Uterus (tissue), 4 donors: ENCODE results near the gene NUP153. TPM values are rescaled to one million over a fixed set of nuclear protein-coding genes. Genes with fewer than 3 reads are reported as not detected.

Source experiments
- DNase-seq, 2 donors: peaks; one replicate each; pipeline ENCODE4 v3.0.0-alpha.2; 2019 to 2020
- H3K27ac ChIP-seq, 2 donors: fragments of 200-600 bp; sonication (generic); 1 replicate in 1 of 2; 2 replicates in 1 of 2; pipeline ENCODE4 v1.5.1; 2016 to 2018
- H3K27me3 ChIP-seq, 2 donors: fragments of 200-600 bp; sonication (generic); one replicate each; pipeline ENCODE4 v1.5.1; 2018 to 2019; ENCODE audit warnings: control low read depth in 1 of 2
- H3K36me3 ChIP-seq, 2 donors: fragments of 200-600 bp; sonication (generic); one replicate each; pipeline ENCODE4 v1.5.1; 2019; ENCODE audit warnings: control low read depth in 1 of 2
- H3K4me1 ChIP-seq, 2 donors: fragments of 200-600 bp; sonication (generic); one replicate each; pipeline ENCODE4 v1.5.1; 2018 to 2019; ENCODE audit warnings: control low read depth in 1 of 2
- H3K4me3 ChIP-seq, 2 donors: fragments of 200-600 bp; sonication (generic); 1 replicate in 1 of 2; 2 replicates in 1 of 2; pipeline ENCODE4 v1.5.1; 2018 to 2019; ENCODE audit warnings: mild to moderate bottlenecking in 1 of 2
- H3K9me3 ChIP-seq, 2 donors: fragments of 200-600 bp; sonication (generic); one replicate each; pipeline ENCODE4 v1.5.1; 2019; ENCODE audit warnings: control low read depth in 1 of 2
- POLR2A ChIP-seq, 2 donors: fragments of 450-650 bp; IDR thresholded peaks; one replicate each; pipeline ENCODE4 v1.6.1; 2016; ENCODE audit warnings: antibody characterized with exemption in 2 of 2, mild to moderate bottlenecking in 1 of 2, moderate library complexity in 1 of 2
- intact Hi-C: fragments of 100-400 bp; cut with DNase I; formaldehyde crosslinking; loops from one replicate; pipeline ENCODE4 v1.15.1; 2023; ENCODE audit warnings: low total_unique reads
- total RNA-seq, 4 donors: library from RNA; depleted of rRNA in 3 of 4; stranded (reverse); fragments of >200 nt in 3 of 4; gene quantifications; one replicate each; pipeline versions ENCODE4 v1.1.0 to v1.2.4, GENCODE V29; 2014 to 2023
- TF ChIP-seq, protein P1 (sequence below), 4 experiments: fragments of 200-600 bp in 2 of 4; fragments of 450-650 bp in 2 of 4; sonication (generic) in 2 of 4; IDR thresholded peaks; one replicate each; pipeline ENCODE4 v1.5.1; 2016 to 2019; ENCODE audit warnings: antibody characterized with exemption in 4 of 4, mild to moderate bottlenecking in 2 of 4, moderate library complexity in 1 of 4
- donor health status: DM: yes; HTN: yes; CAD: no.

Gene NUP153
- total RNA-seq, 4 donors from 2014 or later = 14.1 to 55.1 (median 48.4) TPM

DNA sequence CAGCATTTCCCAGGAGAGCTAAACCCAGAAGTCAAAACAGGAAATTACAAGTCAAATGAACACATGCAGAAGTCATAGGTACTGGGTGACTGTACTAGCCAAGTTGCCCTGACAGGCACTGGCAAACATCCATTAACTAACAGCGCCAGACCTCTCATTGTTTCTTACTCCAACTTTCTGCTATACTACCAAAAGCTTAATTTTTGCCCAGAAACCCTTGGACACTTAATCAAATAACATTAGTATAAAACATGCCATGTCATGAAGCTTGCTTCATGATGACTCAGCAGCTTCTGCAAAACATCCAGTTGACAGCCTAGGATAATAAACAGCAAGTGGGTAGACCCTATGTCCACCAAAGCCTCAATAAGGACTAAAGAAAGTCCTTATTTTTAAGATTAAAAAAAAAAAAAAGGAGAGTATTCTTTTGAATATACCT is 3.5 kb downstream of the NUP153 start:
- H3K4me3 ChIP-seq = no peak overlapping the region
- H3K4me1 ChIP-seq = peaks cover 8 to 14% of the 10 kb centered on the region in 2 donors
- no peaks in the 10 kb centered on the region for H3K36me3 ChIP-seq
- no peak for TF ChIP-seq POLR2A (IDR thresholded peaks at IDR 0.05)
- TF ChIP-seq, protein P1, sequence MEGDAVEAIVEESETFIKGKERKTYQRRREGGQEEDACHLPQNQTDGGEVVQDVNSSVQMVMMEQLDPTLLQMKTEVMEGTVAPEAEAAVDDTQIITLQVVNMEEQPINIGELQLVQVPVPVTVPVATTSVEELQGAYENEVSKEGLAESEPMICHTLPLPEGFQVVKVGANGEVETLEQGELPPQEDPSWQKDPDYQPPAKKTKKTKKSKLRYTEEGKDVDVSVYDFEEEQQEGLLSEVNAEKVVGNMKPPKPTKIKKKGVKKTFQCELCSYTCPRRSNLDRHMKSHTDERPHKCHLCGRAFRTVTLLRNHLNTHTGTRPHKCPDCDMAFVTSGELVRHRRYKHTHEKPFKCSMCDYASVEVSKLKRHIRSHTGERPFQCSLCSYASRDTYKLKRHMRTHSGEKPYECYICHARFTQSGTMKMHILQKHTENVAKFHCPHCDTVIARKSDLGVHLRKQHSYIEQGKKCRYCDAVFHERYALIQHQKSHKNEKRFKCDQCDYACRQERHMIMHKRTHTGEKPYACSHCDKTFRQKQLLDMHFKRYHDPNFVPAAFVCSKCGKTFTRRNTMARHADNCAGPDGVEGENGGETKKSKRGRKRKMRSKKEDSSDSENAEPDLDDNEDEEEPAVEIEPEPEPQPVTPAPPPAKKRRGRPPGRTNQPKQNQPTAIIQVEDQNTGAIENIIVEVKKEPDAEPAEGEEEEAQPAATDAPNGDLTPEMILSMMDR (IDR thresholded peaks at IDR 0.05) = no peak
- intact Hi-C loops = loop anchor here (10.0 kb wide), 1 partner anchor 88 kb away; no protein-coding TSS in a partner anchor
- H3K27me3 ChIP-seq = no peaks in the 10 kb centered on the region
- no peaks in the 10 kb centered on the region for H3K9me3 ChIP-seq
- H3K27ac ChIP-seq = peak overlapping the region; percentile 92 to 97
- peak; percentile 35 to 60 for DNase-seq

DNA sequence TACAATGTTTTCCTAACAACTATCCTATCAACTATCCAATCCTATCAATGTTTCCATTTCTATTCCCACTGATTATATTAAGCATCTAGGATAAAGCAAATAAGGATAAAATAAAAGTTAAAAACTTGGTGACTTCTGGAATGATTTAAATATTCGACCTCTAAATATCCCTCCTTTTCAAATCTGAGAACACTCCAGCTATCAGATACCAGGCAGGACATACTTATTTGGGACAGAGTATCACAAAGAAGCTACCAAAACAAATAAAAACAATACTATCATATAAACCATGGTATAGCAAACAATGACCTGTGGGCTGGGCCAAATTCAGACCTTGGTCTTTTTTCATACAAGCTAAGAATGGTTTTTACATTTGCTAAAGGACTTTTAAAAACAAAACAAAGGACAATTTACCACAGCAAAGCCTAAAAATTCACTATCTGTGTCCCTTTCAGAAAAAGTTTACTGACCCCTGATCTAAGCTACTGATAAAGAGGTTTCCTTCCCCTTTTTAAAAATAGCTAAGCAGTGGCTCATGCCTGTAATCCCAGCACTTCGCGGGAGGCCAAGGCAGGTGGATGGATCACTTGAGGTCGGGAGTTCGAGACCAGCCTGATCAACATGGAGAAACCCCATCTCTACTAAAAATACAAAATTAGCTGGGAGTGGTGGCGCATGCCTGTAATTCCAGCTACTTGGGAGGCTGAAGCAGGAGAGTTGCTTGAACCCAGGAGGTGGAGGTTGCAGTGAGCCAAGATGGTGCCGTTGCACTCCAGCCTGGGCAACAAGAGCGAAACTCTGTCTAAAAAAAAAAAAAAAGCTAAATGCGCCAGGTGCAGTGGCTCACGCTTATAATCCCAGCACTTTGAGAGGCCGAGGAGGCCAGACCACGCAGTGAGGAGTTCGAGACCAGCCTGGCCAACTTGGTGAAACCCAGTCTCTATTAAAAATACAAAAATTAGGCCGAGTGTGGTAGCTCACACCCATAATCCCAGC is 6.0 kb downstream of the NUP153 start:
- intact Hi-C loops = loop anchor here (10.0 kb wide), 1 partner anchor 86 kb away; no protein-coding TSS in a partner anchor
- peaks cover 8 to 14% of the 10 kb centered on the region in 2 donors for H3K4me1 ChIP-seq
- no peaks in the 10 kb centered on the region for H3K27me3 ChIP-seq
- H3K4me3 ChIP-seq = no peak overlapping the region
- peak overlapping the region in 1 of 2 donors; percentile 13 for H3K27ac ChIP-seq
- TF ChIP-seq, protein P1 (IDR thresholded peaks at IDR 0.05) = no peak
- no peak for TF ChIP-seq POLR2A (IDR thresholded peaks at IDR 0.05)
- H3K36me3 ChIP-seq = no peaks in the 10 kb centered on the region
- no peak for DNase-seq
- no peaks in the 10 kb centered on the region for H3K9me3 ChIP-seq

DNA sequence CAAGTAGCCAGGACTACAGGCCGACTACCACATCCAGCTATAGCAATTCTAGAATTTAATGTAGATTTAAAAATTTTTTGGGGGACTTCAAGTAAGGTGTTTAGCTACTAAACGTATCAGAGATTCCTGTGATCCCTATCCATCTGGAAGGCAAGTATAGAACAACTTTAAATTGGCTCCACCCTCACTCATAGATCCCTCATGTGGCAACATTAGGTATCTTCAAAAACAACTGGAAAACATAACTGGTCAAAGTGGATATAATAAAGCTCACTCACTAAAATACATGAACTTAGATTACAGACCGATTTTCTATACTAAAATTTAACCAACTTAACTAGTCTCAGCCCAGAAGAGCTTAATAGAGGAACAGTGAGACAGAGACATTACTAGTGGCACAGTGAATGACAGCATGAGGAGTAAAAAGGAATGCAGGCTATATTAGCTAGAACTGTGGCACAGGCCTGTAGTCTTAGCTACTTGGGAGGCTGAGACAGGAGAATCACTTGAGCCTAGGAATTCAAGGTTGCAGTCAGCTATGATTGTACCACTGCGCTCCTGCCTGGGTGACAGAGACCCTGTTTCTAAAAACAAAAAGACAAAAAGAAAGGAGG is 14.7 kb downstream of the NUP153 start:
- Histone ChIP-seq H3K36me3 (no peaks in the 10 kb centered on the region), H3K9me3 (no peaks in the 10 kb centered on the region), H3K4me1 (no peaks in the 10 kb centered on the region), H3K27me3 (no peaks in the 10 kb centered on the region), H3K27ac (no peak overlapping the region), H3K4me3 (no peak overlapping the region)
- intact Hi-C loops = no loop called here
- TF ChIP-seq POLR2A (IDR thresholded peaks at IDR 0.05) = no peak
- TF ChIP-seq, protein P1 (IDR thresholded peaks at IDR 0.05) = no peak
- DNase-seq = no peak

DNA sequence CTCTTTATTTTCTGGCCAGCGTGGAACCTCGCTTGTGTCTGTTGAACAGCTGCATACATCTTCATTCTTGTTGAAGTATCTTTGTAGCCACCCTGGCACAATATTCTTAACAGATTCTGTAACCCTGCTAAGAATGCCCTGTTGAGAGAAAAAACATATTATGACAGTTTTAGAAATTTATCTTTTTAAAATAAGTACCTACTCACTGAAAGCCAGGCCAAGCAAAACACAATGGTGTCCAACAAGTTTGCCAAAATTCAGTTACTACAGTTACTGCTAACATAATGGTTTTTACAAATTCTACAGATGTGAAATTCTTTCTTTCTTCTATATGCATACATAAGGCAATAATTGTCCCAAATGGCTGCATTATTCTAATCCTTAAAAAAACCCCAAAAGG is 18.2 kb downstream of the NUP153 start:
- H3K9me3 ChIP-seq = no peaks in the 10 kb centered on the region
- no peak for DNase-seq
- TF ChIP-seq, protein P1 (IDR thresholded peaks at IDR 0.05) = no peak
- no peak for TF ChIP-seq POLR2A (IDR thresholded peaks at IDR 0.05)
- intact Hi-C loops = no loop called here
- H3K4me3 ChIP-seq = no peak overlapping the region
- no peaks in the 10 kb centered on the region for H3K27me3 ChIP-seq
- no peaks in the 10 kb centered on the region for H3K36me3 ChIP-seq
- H3K27ac ChIP-seq = no peak overlapping the region
- H3K4me1 ChIP-seq = no peaks in the 10 kb centered on the region

DNA sequence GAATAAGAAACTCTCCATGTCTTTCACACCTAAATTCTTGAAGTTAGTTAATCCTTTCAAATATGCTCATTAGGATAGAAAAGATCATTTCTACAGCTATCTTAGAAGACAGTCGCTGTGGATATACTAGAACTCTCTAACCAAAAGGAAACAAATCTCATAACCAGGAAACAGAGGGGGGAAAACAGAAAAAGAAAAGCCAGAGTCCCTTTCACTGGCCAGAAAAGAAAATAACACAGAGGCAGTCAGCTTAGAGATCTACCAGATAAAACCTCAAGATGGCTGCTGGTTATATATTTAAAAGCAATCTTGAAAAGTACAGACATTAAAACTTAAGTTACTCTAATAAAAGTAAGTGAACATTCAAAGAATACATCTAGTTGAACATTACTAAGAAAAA is 19.6 kb downstream of the NUP153 start:
- no peaks in the 10 kb centered on the region for H3K9me3 ChIP-seq
- no peak for TF ChIP-seq POLR2A (IDR thresholded peaks at IDR 0.05)

More for the DNA sequence above, 19.6 kb downstream of the NUP153 start:
- intact Hi-C loops = no loop called here
- no peak overlapping the region for H3K27ac ChIP-seq
- no peaks in the 10 kb centered on the region for H3K4me1 ChIP-seq
- no peaks in the 10 kb centered on the region for H3K27me3 ChIP-seq
- no peaks in the 10 kb centered on the region for H3K36me3 ChIP-seq
- no peak overlapping the region for H3K4me3 ChIP-seq
- no peak for DNase-seq
